ENCODE data around the gene PYURF. TPM values are rescaled to one million over a fixed set of nuclear protein-coding genes. Genes with fewer than 3 reads are reported as not detected.

Gene PYURF
- total and polyA plus RNA-seq, 9 of the 15 experiments (the other 6 are each of a cell fraction or from before 2014, with no cell fraction given): 22.5 to 199 (median 108) TPM

GRCh38 chr4:88526221-88526815 lies 2.7 kb upstream of the PYURF start (continued):
- TF ChIP-seq, protein P1, sequence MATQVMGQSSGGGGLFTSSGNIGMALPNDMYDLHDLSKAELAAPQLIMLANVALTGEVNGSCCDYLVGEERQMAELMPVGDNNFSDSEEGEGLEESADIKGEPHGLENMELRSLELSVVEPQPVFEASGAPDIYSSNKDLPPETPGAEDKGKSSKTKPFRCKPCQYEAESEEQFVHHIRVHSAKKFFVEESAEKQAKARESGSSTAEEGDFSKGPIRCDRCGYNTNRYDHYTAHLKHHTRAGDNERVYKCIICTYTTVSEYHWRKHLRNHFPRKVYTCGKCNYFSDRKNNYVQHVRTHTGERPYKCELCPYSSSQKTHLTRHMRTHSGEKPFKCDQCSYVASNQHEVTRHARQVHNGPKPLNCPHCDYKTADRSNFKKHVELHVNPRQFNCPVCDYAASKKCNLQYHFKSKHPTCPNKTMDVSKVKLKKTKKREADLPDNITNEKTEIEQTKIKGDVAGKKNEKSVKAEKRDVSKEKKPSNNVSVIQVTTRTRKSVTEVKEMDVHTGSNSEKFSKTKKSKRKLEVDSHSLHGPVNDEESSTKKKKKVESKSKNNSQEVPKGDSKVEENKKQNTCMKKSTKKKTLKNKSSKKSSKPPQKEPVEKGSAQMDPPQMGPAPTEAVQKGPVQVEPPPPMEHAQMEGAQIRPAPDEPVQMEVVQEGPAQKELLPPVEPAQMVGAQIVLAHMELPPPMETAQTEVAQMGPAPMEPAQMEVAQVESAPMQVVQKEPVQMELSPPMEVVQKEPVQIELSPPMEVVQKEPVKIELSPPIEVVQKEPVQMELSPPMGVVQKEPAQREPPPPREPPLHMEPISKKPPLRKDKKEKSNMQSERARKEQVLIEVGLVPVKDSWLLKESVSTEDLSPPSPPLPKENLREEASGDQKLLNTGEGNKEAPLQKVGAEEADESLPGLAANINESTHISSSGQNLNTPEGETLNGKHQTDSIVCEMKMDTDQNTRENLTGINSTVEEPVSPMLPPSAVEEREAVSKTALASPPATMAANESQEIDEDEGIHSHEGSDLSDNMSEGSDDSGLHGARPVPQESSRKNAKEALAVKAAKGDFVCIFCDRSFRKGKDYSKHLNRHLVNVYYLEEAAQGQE (IDR thresholded peaks at IDR 0.05; ENCODE audit: borderline replicate concordance): 0 out of 2 replicates have a peak, but pooled peaks have one; percentile 12
- TF ChIP-seq, protein P1 (CRISPR knock-in tag; IDR thresholded peaks at IDR 0.05; ENCODE audit: low read depth): no peak
- TF ChIP-seq, protein P2, sequence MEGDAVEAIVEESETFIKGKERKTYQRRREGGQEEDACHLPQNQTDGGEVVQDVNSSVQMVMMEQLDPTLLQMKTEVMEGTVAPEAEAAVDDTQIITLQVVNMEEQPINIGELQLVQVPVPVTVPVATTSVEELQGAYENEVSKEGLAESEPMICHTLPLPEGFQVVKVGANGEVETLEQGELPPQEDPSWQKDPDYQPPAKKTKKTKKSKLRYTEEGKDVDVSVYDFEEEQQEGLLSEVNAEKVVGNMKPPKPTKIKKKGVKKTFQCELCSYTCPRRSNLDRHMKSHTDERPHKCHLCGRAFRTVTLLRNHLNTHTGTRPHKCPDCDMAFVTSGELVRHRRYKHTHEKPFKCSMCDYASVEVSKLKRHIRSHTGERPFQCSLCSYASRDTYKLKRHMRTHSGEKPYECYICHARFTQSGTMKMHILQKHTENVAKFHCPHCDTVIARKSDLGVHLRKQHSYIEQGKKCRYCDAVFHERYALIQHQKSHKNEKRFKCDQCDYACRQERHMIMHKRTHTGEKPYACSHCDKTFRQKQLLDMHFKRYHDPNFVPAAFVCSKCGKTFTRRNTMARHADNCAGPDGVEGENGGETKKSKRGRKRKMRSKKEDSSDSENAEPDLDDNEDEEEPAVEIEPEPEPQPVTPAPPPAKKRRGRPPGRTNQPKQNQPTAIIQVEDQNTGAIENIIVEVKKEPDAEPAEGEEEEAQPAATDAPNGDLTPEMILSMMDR (IDR thresholded peaks at IDR 0.05 in 2 of 3, conservative IDR thresholded peaks at IDR 0.05 in 1 of 3; ENCODE audit: insufficient read depth in 2 of 3, low read depth in 1 of 3, low read length in 3 of 3): peak in 1 of 3 experiments; percentile 52; a peak in 2 of 6 replicates
- no peak for TF ChIP-seq POLR2B (IDR thresholded peaks at IDR 0.05; ENCODE audit: low read depth, partially characterized antibody)
- TF ChIP-seq COPS2 (conservative IDR thresholded peaks at IDR 0.05): no peak
- TF ChIP-seq, protein P3, sequence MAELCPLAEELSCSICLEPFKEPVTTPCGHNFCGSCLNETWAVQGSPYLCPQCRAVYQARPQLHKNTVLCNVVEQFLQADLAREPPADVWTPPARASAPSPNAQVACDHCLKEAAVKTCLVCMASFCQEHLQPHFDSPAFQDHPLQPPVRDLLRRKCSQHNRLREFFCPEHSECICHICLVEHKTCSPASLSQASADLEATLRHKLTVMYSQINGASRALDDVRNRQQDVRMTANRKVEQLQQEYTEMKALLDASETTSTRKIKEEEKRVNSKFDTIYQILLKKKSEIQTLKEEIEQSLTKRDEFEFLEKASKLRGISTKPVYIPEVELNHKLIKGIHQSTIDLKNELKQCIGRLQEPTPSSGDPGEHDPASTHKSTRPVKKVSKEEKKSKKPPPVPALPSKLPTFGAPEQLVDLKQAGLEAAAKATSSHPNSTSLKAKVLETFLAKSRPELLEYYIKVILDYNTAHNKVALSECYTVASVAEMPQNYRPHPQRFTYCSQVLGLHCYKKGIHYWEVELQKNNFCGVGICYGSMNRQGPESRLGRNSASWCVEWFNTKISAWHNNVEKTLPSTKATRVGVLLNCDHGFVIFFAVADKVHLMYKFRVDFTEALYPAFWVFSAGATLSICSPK (IDR thresholded peaks at IDR 0.05; ENCODE audit: borderline replicate concordance): no peak
- TF ChIP-seq NR1H2 (CRISPR knock-in tag; IDR thresholded peaks at IDR 0.05): no peak
- no peak for TF ChIP-seq ZNF586 (CRISPR knock-in tag; conservative IDR thresholded peaks at IDR 0.05)
- TF ChIP-seq NFATC3 (IDR thresholded peaks at IDR 0.05): no peak
- no peak for TF ChIP-seq HDAC1 (IDR thresholded peaks at IDR 0.05)
- TF ChIP-seq JUND (IDR thresholded peaks at IDR 0.05; ENCODE audit: borderline replicate concordance, low read depth, low read length): peak; percentile 4; the same call in 1 of the 2 replicates
- TF ChIP-seq JUND (tag; IDR thresholded peaks at IDR 0.05; ENCODE audit: borderline replicate concordance, low read depth, low read length): no peak
- no peak for TF ChIP-seq BCOR (IDR thresholded peaks at IDR 0.05)
- no peak for TF ChIP-seq EZH2 (IDR thresholded peaks at IDR 0.05; ENCODE audit: borderline replicate concordance, low read depth, low read length)

All from K562 (cell line).